ENCODE measurements around the gene TRIM44. TPM values are rescaled to one million over a fixed set of nuclear protein-coding genes. Genes with fewer than 3 reads are reported as not detected.
"Not testable (repeated sequence)": the region's sequence is repeated elsewhere in the genome, so short reads cannot be mapped to it uniquely, and the experiment has no call there.

TRIM44 gene
- total RNA-seq, 3 donors from 2014 or later, result 43.0 to 83.6 (median 43.9) TPM

GRCh38 chr11:35761899-35762298 is 99.3 kb downstream of the TRIM44 start:
- no peaks in the 10 kb centered on the region for H3K36me3 ChIP-seq (ENCODE audit: low read depth)

GRCh38 chr11:35763301-35763700 is 100.7 kb downstream of the TRIM44 start:
- TF ChIP-seq CTCF (IDR thresholded peaks at IDR 0.05), result no peak
- DNase-seq (no peak), ATAC-seq (no peak)
- Histone ChIP-seq H3K4me1 (ENCODE audit: low read depth) (no peaks in the 10 kb centered on the region), H3K4me3 (no peak overlapping the region), H3K36me3 (ENCODE audit: low read depth) (no peaks in the 10 kb centered on the region), H3K9me3 (no peaks in the 10 kb centered on the region)
- intact Hi-C loops (cut with DNase I, micrococcal nuclease), result no loop called here

More at GRCh38 chr11:35761899-35762298, 99.3 kb downstream of the TRIM44 start:
- peak; percentile 31 for ATAC-seq
- Histone ChIP-seq H3K4me1 (ENCODE audit: low read depth) (no peaks in the 10 kb centered on the region), H3K4me3 (no peak overlapping the region), H3K9me3 (no peaks in the 10 kb centered on the region)
- no peak for TF ChIP-seq CTCF (IDR thresholded peaks at IDR 0.05)
- intact Hi-C loops (cut with DNase I, micrococcal nuclease), result no loop called here
- no peak for DNase-seq

DNA sequence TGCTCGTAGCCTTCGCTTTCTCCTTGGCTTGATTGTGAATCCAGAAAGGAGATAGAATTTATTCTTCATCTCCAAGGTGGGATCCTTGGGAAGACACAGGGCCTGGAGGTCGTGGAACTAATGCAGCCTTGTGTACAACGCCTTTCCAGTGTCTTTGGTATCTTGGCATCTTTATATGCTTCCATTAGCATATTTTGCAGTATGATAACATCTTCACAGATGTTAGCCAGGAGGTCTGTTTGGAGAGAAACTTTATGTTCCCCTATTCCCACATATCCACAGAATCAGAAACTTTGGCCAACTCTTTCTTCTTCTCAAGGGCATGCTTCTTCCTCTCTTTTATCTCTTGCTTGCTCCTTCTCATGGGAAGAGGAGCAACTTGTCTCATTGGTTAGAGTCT is 101.2 kb downstream of the TRIM44 start:
- H3K4me1 ChIP-seq (ENCODE audit: low read depth), result no peaks in the 10 kb centered on the region
- intact Hi-C loops (cut with DNase I, micrococcal nuclease), result no loop called here
- TF ChIP-seq CTCF (IDR thresholded peaks at IDR 0.05), result no peak
- no peaks in the 10 kb centered on the region for H3K9me3 ChIP-seq
- H3K36me3 ChIP-seq (ENCODE audit: low read depth), result no peaks in the 10 kb centered on the region
- no peak for DNase-seq
- H3K4me3 ChIP-seq, result no peak overlapping the region
- no peak for ATAC-seq

- Histone ChIP-seq H3K36me3 (ENCODE audit: low read depth) (no peaks in the 10 kb centered on the region), H3K4me1 (ENCODE audit: low read depth) (no peaks in the 10 kb centered on the region), H3K9me3 (no peaks in the 10 kb centered on the region), H3K4me3 (no peak overlapping the region)
- ATAC-seq (no peak), DNase-seq (no peak)
- intact Hi-C loops (cut with DNase I, micrococcal nuclease), result no loop called here
- TF ChIP-seq CTCF (IDR thresholded peaks at IDR 0.05), result no peak
These were observed 101.8 kb downstream of the TRIM44 start for GRCh38 chr11:35764417-35764816.

GRCh38 chr11:35765211-35765610 is 102.6 kb downstream of the TRIM44 start:
- intact Hi-C loops (cut with DNase I, micrococcal nuclease), result no loop called here
- ATAC-seq (no peak), DNase-seq (no peak)
- Histone ChIP-seq H3K4me1 (ENCODE audit: low read depth) (no peaks in the 10 kb centered on the region), H3K9me3 (no peaks in the 10 kb centered on the region), H3K36me3 (ENCODE audit: low read depth) (no peaks in the 10 kb centered on the region), H3K4me3 (no peak overlapping the region)
- TF ChIP-seq CTCF (IDR thresholded peaks at IDR 0.05), result no peak

DNA sequence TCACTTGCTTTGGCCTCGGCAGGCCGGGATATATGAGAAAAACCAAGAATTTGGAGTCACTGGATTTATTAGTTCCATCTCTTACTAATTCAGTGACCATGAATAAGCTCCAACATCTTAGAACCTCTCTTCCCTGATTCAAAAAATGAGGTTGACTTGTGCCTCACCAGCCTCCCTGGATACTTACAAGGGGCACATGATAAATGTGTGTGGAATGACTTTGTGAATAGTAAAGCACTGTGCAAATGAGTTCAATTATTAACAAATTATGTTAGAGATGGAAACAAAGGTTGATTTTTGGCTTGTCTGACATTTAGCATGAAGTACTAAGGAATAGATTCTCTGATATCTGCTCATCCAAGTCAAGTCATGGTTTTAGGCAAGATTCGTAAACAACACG is 104.1 kb downstream of the TRIM44 start:
- no peaks in the 10 kb centered on the region for H3K36me3 ChIP-seq (ENCODE audit: low read depth)
- H3K4me1 ChIP-seq (ENCODE audit: low read depth), result no peaks in the 10 kb centered on the region
- intact Hi-C loops (cut with DNase I, micrococcal nuclease), result no loop called here
- DNase-seq, result no peak
- H3K9me3 ChIP-seq, result no peaks in the 10 kb centered on the region
- no peak overlapping the region for H3K4me3 ChIP-seq
- ATAC-seq, result no peak
- no peak for TF ChIP-seq CTCF (IDR thresholded peaks at IDR 0.05)

DNA sequence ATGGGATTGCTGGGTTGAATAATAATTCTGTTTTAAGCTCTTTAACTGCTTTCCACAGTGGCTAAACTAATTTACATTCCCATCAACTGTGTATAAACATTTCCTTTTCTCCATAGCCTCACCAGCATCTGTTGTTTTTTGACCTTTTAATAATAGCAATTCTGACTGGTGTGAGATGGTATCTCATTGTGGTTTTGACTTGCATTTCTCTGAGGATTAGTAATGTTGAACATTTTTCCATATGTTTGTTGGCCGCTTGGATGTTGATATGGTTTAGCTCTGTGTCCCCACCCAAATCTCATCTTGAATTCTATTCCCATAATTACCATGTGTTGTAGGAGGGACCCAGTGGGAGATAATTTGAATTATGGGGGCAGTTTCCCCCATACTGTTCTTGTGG is 107.8 kb downstream of the TRIM44 start:
- H3K36me3 ChIP-seq (ENCODE audit: low read depth); H3K4me3 ChIP-seq; H3K9me3 ChIP-seq; intact Hi-C loops (cut with DNase I, micrococcal nuclease); ATAC-seq; DNase-seq; H3K4me1 ChIP-seq (ENCODE audit: low read depth): not testable (repeated sequence)
